ENCODE measurements around the gene B3GALT5.
"Not testable (repeated sequence)": the region's sequence is repeated elsewhere in the genome, so short reads cannot be mapped to it uniquely, and the experiment has no call there.

The B3GALT5 gene, protein sequence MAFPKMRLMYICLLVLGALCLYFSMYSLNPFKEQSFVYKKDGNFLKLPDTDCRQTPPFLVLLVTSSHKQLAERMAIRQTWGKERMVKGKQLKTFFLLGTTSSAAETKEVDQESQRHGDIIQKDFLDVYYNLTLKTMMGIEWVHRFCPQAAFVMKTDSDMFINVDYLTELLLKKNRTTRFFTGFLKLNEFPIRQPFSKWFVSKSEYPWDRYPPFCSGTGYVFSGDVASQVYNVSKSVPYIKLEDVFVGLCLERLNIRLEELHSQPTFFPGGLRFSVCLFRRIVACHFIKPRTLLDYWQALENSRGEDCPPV

DNA sequence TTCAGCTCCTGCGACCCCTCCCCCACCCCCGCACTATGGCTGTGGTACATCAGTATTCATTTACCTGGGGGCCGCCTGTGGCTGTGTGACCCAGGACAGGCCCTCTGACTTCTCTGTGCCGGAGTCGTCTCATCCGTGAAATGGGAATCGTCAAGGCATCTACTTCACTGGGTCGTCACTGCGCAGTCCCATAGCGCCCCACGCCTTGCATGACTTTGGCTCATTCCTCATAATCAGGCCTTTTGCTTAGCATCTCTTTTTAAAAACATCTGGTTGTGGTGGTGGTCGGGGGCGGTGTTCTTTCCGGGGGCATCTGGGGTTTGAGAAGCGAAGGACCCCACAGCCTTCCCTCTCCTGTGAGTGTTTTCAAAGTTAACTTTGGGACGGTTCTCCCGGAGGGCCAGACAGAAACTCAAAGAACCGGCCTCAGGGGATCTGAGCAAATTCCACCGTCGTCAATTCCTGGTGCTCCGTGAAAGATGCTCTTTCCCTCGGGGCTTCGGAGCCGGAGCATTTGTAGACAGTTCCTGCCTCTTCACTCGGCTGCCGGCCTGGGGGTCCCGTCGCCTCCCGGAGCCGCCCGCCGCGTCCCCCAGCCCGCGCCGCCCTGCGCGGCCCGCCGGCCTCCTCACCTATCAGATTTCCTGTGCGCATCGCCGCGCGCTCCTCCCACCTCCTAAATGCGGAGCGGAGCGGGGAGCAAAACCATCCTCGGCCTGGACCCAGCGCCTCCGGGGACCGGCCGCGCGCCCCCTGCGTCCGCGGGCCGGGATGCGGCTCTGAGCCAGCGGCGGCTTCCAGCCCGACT lies at the start of gene B3GALT5:
Gene B3GALT5 (plus strand): TSS at position 708 of the 808 bp plus-strand sequence. CDS start 47,620 bp downstream, outside the sequence.
- H3K27ac ChIP-seq = no peak within 1 kb of the TSS
- H3K4me3 ChIP-seq = peak within 1 kb of the TSS in 1 of 7 experiments; percentile 34

DNA sequence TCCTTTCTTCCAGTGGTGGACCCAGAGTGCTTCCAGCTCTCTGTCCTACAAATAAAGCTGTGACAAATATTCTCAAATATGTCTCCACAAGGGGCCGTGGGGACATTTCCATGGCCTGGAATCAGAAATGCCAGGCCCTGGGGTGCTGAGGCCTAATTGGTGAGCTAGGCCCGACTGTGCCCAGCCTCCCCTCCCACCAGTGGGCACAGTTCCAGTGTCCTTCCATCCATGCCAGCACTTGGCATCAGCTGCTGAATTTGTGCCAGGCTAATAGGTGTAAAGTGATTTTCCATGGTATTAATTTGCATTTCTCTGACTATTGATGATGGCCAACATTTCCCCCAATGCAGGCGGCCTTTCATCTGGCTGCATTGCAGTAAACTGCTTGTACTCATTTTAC lies 48.5 kb upstream of the B3GALT5 start:
- Histone ChIP-seq H3K4me3 (no peak overlapping the region), H3K27ac (no peak overlapping the region)

DNA sequence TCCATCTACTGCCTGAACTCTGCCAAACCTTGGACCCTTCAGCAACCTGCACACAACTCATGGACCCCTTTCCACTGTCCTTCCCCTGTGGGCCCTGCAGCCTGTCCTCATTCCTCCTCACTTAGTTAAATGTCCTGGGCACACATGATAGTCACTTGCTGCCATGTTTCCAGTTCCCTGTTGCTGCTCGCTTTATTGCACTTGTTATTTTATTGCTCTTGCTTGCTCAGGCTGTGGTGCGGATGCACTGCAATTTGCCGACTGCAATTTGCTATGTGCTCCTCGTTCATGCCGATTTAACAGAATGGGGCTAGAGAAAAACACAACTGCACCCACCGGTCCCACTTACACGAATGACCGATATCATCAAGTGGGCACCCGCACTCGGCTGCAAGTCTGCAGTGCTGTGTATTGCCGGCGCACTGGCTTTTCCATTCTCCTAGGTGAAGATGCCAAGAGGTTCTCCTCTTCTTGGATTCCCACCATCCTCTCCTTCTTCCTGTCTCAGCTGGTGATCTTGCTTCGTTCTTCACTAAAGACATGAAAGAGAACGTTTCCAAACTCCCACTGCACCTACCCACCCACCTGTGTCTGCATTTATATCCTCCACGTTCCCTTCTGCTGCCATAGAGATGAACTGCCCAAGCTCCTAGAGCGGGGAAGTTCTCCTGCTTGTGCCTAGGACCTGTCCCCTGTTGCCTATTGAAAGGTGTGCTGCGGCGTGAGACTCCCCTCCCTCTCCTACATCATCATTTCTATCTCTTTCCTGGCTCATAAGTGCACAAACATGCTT lies 45.4 kb upstream of the B3GALT5 start:
- no peak overlapping the region for H3K4me3 ChIP-seq

DNA sequence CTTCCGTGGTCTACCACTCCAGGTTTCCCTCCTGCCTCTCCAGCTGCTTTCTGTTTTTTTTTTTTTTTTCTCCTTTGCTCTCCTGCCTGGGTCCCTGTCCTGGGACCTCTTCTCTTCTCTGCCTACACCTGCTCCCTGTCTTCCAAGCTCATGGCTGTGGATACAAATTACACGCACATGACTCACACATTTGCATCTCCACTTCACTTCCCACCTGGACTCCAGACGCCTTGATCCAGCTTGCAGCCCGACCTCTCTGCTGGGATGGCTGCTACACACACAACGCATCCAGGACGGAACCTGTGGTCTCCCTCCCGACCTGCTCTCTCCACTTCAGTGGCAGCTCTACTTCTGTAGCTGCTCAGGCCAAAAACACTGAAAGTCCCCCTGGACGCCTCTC lies 44.4 kb upstream of the B3GALT5 start:
- H3K4me3 ChIP-seq = no peak overlapping the region
- H3K27ac ChIP-seq = no peak overlapping the region

More for the DNA sequence above, 45.4 kb upstream of the B3GALT5 start:
- no peak overlapping the region for H3K27ac ChIP-seq

DNA sequence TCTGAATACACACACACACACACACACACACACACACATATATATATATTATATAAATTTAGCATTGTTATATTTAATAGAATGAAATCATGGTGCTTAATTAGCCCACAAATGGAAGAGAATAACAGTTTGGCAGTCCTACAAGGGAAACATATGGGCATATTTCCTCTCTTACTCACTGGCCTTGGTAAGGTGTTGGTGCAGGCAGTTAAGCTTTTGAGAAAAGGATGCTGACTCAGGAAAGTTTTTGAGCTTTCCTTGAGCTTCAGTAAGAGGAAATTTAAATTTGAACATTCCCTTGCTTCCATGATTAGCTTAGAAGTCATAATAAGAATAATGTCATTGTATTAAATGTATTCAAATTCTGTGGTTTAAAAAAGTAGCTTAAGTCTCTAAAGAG lies 37.0 kb upstream of the B3GALT5 start:
- H3K4me3 ChIP-seq = no peak overlapping the region
- H3K27ac ChIP-seq = no peak overlapping the region

DNA sequence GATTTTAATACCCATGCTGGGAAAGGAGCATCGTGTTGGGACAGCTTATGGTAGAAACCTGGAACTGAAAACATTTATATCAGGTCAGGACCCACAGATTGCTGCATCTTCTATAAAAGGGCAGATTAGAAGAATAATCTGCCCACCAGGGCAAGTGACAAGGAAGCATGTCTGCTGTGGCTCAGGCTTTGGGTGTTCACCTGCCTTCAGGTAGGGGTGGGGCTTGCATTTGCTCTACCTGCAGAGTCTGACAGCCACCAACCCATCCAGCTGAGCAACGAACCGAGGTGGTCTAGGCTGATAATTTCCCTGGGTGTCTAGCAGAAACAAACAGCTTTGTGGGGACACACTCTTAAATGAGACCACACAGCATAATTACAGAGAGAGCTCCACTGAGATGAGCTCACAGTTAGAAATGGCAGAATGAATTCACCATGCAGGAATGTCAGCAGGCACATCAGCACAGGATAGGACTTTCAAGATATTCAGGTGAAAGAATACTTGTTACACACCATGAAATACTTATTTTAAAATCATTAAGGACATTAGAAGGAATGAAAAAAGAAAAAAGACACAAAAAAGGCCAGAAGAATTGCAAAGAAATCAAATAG lies 36.1 kb upstream of the B3GALT5 start:
- no peak overlapping the region for H3K27ac ChIP-seq
- no peak overlapping the region for H3K4me3 ChIP-seq

DNA sequence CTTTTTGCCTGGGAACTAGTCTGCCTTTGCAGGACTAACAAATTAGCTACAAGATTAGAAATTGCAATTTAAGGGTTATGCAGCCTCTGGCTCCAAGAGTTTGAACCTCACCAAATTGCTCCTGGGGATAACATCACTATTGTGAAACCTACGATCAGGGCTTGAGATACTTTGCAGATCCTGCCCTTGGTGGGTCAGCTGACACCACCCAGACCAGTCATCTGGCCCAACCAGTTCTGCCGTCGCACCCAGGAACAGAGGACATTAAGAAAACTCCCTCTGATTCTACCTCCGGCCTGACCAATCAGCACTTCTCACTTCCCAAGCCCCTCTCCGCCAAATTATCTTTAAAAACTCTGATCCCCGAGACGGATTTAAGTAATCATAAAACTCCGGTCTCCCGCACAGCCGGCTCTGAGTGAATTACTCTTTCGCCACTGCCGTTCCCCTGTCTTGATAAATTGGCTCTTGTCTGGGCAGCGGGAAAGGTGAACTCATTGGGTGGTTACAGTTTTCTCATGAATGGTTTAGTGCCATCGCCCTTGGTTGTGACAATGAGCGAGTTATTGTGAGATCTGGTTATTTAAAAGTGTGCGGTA lies 32.9 kb upstream of the B3GALT5 start:
- no peak overlapping the region for H3K4me3 ChIP-seq
- no peak overlapping the region for H3K27ac ChIP-seq

DNA sequence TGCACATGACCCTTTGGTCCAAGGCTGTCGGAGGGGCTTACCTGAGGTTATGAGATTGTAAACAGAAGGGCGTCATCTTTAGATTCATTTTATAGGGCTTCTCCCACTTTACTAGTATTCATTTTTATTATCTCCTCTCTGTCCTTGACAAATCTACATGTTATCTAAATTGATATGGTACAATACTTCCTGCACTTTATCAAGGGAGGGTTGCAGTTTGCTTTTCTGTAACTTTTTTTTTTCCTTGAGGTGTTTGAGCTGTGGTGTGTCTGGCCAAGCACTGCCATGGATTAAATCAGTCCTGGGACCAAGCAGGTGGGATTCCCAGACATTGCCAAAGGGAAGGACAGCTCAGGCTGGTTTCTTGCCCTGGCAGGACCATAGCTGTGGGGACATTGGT lies 32.0 kb upstream of the B3GALT5 start:
- no peak overlapping the region for H3K4me3 ChIP-seq
- H3K27ac ChIP-seq = no peak overlapping the region

DNA sequence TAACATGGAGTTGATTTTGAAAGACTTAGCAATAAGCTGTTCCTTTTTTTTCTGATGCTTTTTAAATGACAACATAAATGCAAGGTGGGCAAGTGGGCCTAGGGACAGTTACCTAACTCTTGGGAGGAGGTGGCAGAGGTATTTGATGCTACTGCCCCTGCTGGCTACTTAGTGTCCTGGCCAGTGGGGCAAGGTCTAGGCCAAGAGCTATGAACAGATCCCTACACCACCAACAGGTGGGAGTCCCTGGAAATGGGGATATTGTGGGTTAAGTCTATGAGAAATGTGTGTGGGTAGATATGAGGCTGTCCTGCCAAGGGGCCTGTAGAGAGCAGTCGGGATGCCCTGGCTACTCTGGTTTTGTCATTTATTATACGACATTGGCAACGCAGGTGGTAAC lies 31.3 kb upstream of the B3GALT5 start:
- no peak overlapping the region for H3K27ac ChIP-seq
- H3K4me3 ChIP-seq = no peak overlapping the region

DNA sequence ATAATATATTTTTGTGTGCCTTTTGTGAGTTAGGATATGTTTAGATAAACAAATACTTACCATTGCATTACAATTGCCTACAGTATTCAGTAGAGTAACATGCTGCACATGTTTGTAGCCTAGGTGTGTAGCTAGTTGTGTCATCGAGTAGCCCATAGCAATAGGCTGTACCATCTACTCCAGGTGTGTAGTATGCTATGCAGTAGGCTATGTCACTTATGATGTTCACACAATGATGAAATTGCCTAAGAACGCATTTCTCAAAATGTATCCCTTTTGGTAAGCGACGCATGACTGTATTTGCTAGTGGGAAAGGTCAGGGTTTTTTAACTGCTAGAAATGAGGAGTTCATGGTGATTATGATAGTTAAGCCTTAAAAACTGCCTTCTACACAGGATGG lies 30.0 kb upstream of the B3GALT5 start:
- no peak overlapping the region for H3K4me3 ChIP-seq
- H3K27ac ChIP-seq = no peak overlapping the region

DNA sequence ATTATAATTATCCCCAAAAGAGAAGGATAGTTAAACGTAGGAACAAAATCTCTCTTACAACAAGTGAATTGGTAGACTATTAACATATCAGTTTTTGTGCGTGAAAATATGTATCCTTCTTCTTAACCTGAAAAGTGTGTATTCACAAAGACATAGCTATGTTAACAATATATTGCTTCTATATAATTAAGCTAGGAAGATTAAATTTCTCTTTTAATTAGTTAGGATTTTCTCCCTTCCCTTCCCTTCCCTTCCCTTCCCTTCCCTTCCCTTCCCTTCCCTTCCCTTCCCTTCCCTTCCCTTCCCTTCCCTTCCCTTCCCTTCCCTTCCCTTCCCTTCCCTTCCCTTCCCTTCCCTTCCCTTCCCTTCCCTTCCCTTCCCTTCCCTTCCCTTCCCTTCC lies 29.2 kb upstream of the B3GALT5 start:
- not testable (repeated sequence) for H3K4me3 ChIP-seq, H3K27ac ChIP-seq

DNA sequence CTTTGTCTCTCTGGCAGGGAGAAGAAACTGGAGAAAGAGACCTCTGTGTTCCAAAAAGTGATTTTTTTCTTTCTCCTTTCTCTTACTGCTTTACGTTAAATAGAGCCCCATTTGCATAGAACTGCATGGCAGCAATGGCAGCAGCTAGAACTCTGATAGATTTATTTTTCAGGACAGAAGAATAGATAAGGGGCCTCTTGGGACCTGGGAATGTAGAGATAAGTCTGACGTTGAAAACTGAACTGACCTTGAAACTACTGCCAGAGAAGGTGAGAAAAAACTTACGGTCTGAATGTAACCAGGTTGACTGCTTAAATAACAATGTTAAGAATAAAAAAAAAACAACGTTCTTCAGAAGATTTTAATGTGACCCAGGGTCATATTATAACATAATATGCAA lies 25.4 kb upstream of the B3GALT5 start:
- H3K4me3 ChIP-seq = no peak overlapping the region
- H3K27ac ChIP-seq = no peak overlapping the region

DNA sequence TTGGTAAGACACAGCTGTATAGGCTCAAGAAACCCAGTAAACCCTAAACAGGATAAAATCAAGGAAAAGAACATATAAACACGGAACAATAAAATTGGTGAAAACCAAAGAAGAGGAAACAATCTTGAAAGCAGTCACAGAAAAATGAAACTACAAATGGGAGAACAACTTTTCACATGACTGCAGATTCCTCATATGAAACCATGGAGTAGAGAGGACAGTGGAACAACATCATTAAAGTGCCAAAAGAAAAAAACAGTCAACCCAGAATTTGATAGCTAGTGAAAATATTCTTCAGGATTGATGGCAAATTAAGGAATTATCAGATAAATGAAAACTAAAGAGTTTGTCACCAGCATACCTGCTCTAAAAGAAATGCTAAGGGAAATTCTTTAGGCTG lies 23.9 kb upstream of the B3GALT5 start:
- H3K4me3 ChIP-seq = no peak overlapping the region
- no peak overlapping the region for H3K27ac ChIP-seq

DNA sequence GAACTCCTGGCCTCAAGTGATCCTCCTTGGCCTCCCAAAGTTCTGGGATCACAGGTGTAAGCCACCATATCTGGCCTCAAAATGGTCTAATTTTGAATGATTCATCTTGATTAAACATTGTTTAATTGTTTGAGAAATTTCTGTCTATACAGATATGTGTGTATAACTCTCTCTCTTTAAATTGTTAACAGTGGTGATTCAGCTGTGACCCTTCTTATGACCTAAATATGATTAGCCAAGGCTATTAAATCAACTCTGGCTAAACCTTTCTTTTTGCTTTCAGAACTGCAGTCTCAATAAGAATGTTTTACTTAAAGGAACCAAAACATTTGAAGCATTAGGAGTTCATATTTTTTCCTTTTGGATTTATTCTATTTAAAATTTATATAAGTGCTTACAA lies 19.2 kb upstream of the B3GALT5 start:
- no peak overlapping the region for H3K27ac ChIP-seq
- H3K4me3 ChIP-seq = no peak overlapping the region

DNA sequence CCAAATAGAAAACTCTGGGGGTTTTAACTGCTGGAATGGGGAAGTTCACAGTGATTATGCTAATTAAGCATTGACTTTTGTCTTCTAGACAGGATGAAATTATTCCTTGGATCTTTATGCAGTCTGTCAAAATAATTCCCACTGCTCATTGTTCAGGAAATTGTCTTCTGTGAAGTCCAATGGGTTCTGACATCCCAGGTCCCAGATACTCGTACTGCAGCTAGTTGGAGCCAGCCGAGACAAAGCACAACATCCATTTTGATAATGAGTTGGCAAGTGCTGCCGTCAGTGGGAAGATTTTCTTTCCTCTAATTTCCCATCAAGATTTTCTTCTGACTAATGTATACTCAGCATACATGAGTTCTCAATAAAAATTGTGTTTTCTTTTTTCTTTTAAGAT lies 17.3 kb upstream of the B3GALT5 start:
- no peak overlapping the region for H3K27ac ChIP-seq
- no peak overlapping the region for H3K4me3 ChIP-seq

DNA sequence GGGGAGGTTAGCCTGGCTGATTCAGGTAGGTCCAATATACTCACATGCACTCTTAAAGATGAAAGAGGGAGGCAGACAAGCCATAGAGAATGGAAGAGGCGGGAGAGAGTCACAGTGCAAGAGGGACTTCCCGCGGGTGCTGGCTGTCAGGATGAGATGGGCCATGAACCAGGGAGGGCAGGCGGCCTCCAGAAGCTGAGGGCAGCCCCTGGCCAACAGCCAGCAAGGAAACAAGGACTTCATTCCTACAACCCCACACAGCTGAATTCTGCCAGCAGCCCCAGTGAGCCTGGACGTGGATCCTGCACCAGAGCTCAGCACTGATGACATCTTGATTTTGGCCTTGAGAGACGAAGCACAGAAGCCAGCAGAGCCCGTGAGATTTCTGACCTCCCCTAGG lies 15.1 kb upstream of the B3GALT5 start:
- Histone ChIP-seq H3K27ac (no peak overlapping the region), H3K4me3 (no peak overlapping the region)

DNA sequence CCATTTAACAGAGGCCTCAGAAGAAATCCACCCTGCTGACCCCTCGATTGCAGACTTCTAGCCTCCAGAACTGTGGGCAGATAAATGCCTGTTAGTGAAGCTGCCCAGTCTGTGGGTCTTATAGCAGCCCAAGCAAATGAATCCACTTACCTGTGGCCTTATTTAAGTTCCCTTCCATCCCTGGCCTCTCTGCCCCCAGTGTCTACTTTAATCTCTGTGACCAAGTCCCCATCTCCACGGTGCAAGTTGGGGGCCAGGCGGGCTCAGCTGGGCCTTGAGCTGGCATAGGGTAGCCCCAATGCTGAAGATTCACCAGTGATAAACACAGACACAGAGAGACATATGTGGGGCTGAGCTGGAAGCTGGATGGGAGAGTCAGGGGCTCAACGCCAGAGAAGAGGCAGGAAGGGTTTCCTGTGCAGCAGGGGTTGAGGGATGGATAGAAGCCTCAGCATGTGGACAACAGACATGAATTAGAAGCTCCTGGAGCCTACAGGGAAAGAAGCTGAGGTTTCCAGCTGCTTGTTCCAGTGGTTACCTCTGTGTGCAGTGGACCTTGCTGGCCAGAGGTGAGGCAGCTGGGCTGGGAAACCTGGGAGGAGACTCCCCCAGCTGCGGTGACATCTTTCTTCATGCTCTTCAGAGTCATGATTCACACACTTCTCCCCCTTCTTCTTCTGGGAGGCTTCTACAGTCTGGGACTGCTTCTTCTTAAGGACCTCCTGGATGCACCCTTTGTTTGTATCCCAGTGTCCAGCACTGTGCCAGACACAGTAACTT lies 13.4 kb upstream of the B3GALT5 start:
- no peak overlapping the region for H3K27ac ChIP-seq
- no peak overlapping the region for H3K4me3 ChIP-seq

DNA sequence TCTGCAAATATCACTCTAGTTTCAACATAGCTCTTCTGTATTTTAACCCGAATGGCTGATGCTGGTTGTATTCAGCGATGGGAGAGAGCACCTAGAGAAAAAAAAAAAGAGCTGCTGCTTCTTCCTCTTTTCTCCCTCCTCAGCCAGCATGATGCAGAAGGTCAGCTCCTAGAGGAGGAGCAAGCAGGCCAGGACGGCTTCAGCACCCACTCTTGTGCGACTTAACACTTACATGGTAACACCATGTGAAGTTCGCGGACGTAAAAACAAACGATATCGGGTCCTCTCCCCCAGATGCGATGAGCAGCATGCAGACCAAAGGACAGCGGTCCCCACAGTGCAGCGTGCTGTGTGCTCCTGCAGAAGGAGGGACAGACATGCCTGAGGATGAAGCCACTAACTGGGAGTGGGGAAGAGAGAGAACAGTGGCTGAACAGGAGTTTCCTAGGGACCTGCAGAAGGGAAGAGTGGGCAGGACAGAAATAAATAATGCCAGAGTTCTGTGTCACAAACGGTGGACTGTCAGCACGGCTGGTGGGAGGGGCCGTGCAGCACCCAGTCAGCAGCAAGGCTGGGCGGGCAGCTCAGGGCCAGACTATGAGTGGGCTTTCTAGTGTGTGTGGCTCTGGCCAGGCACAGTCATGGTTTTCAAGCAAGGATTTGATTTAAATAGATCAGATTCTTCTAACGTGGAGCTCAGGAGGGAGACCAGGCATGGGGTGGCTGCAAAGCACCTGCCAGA lies 11.4 kb upstream of the B3GALT5 start:
- no peak overlapping the region for H3K27ac ChIP-seq
- no peak overlapping the region for H3K4me3 ChIP-seq

All from skin epidermis (tissue), 12 donors.